Natural killer cell (primary cell): ENCODE data around the gene MRO. TPM values are rescaled to one million over a fixed set of nuclear protein-coding genes. Genes with fewer than 3 reads are reported as not detected.

Experiments used
- ATAC-seq, 3 donors: fragments of 150-1000 bp in 2 of 3; fragments of 200-7000 bp in 1 of 3; cut with Tn5 transposase; 1 replicate in 1 of 3; 2 replicates in 2 of 3; pipeline ENCODE4 v1.10.0; 2021; ENCODE audit warnings: mild to moderate bottlenecking in 2 of 3, moderate library complexity in 2 of 3
- DNase-seq, 2 donors: peaks; one replicate each; pipeline versions ENCODE4 v3.0.0 to v3.0.0-alpha.2; 2013 to 2021; ENCODE audit warnings: mixed read lengths in 1 of 2
- H3K27ac ChIP-seq: one replicate; pipeline ENCODE4 v1.5.1; 2013; ENCODE audit warnings: mild to moderate bottlenecking, low read length
- H3K27me3 ChIP-seq: one replicate; pipeline ENCODE4 v1.6.1; 2013; ENCODE audit warnings: low read length; ENCODE audit not compliant: control insufficient read depth, insufficient read depth
- H3K36me3 ChIP-seq: one replicate; pipeline ENCODE4 v1.6.1; 2013; ENCODE audit warnings: low read length; ENCODE audit not compliant: control insufficient read depth, insufficient read depth
- H3K4me1 ChIP-seq: one replicate; pipeline ENCODE4 v1.6.1; 2013; ENCODE audit warnings: low read length; ENCODE audit not compliant: control insufficient read depth, insufficient read depth
- H3K4me3 ChIP-seq: one replicate; pipeline ENCODE4 v1.5.1; 2013; ENCODE audit warnings: low read length
- H3K9me3 ChIP-seq: one replicate; pipeline ENCODE4 v1.6.1; 2013; ENCODE audit warnings: low read length; ENCODE audit not compliant: control insufficient read depth, insufficient read depth
- H3K27ac Mint-ChIP-seq, 2 donors: one replicate each; pipeline ENCODE4 v1.8.0; 2022; ENCODE audit warnings: mild to moderate bottlenecking in 2 of 2, mixed read lengths in 2 of 2, moderate library complexity in 1 of 2
- H3K27me3 Mint-ChIP-seq, 2 donors: one replicate each; pipeline ENCODE4 v1.8.0; 2022; ENCODE audit warnings: low read depth in 2 of 2, mixed read lengths in 2 of 2
- H3K36me3 Mint-ChIP-seq: one replicate; pipeline ENCODE4 v1.8.0; 2022; ENCODE audit warnings: mixed read lengths
- H3K4me1 Mint-ChIP-seq, 2 donors: one replicate each; pipeline ENCODE4 v1.8.0; 2022; ENCODE audit warnings: mixed read lengths in 2 of 2
- H3K4me3 Mint-ChIP-seq: one replicate; pipeline ENCODE4 v1.8.0; 2022; ENCODE audit warnings: mild to moderate bottlenecking, moderate library complexity, mixed read lengths
- H3K9me3 Mint-ChIP-seq, 2 donors: one replicate each; pipeline ENCODE4 v1.8.0; 2022; ENCODE audit warnings: mixed read lengths in 2 of 2
- CTCF ChIP-seq: fragments of 200-600 bp; IDR thresholded peaks from one replicate; pipeline ENCODE4 v1.8.0; 2022; ENCODE audit warnings: antibody characterized with exemption
- WGBS: methylation state at CpG from one replicate; pipeline ENCODE4 v1.1.7; 2013; ENCODE audit warnings: missing lambda C conversion rate; ENCODE audit not compliant: insufficient coverage; 5-methylcytosine and 5-hydroxymethylcytosine counted together
- intact Hi-C: fragments of 100-400 bp; cut with micrococcal nuclease; formaldehyde crosslinking; loops from one replicate; pipeline ENCODE4 v1.14.2; 2022
- total RNA-seq, 4 donors: library from RNA; stranded (reverse); fragments of 120-200 nt in 1 of 4; gene quantifications; one replicate each; pipeline versions ENCODE4 v1.2.3 to v1.2.4, GENCODE V29; 2013 to 2022

MRO gene
- total RNA-seq, 3 donors from 2014 or later (not counting 1 experiment from before 2014, with no cell fraction given): not detected

- intact Hi-C loops: no loop called here
- H3K9me3 Mint-ChIP-seq: no peaks in the 10 kb centered on the region
- WGBS: 50% methylated on average over 9 of the region's 9 CpGs
- H3K4me3 Mint-ChIP-seq: no peak overlapping the region
- Histone ChIP-seq H3K27ac (no peak overlapping the region), H3K4me3 (no peak overlapping the region), H3K27me3 (no peaks in the 10 kb centered on the region), H3K9me3 (no peaks in the 10 kb centered on the region), H3K4me1 (no peaks in the 10 kb centered on the region), H3K36me3 (no peaks in the 10 kb centered on the region)
- H3K4me1 Mint-ChIP-seq: no peaks in the 10 kb centered on the region
- no peak overlapping the region for H3K27ac Mint-ChIP-seq
- ATAC-seq (no peak), DNase-seq (no peak)
- H3K36me3 Mint-ChIP-seq: no peaks in the 10 kb centered on the region
- H3K27me3 Mint-ChIP-seq: peaks cover 4 to 21% of the 10 kb centered on the region in 2 donors
- TF ChIP-seq CTCF: no peak
Measured at GRCh38 chr18:50748243-50749229, 71.3 kb downstream of the MRO start.

DNA sequence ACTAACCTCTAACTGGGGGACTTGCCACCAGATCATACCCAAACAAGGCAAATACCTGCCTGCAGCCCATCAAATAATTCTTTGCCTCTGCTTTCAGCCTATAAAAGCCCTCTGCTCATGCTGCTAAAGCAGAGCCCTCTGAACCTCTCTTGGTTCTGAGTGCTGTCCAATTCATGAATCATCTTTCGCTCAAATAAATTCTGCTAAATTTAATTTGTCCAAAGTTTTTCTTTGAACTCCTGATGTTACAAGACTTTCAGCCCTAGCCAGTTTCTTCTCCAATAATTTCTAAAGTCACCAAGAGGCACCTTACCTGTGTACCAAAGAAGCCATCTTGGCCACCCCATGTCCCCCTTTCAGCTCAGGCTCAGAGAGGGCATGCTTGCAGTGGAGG, 72.0 kb downstream of the MRO start:
- Histone ChIP-seq H3K4me3 (no peak overlapping the region), H3K4me1 (no peaks in the 10 kb centered on the region), H3K9me3 (no peaks in the 10 kb centered on the region), H3K27ac (no peak overlapping the region), H3K36me3 (no peaks in the 10 kb centered on the region), H3K27me3 (no peaks in the 10 kb centered on the region)
- peaks cover 4 to 21% of the 10 kb centered on the region in 2 donors for H3K27me3 Mint-ChIP-seq
- TF ChIP-seq CTCF: no peak
- H3K4me1 Mint-ChIP-seq: no peaks in the 10 kb centered on the region
- no peak overlapping the region for H3K27ac Mint-ChIP-seq
- WGBS: 50% methylated on average over 1 of the region's 1 CpG
- ATAC-seq (no peak), DNase-seq (no peak)
- H3K36me3 Mint-ChIP-seq: no peaks in the 10 kb centered on the region
- intact Hi-C loops: no loop called here
- H3K9me3 Mint-ChIP-seq: no peaks in the 10 kb centered on the region
- H3K4me3 Mint-ChIP-seq: no peak overlapping the region

DNA sequence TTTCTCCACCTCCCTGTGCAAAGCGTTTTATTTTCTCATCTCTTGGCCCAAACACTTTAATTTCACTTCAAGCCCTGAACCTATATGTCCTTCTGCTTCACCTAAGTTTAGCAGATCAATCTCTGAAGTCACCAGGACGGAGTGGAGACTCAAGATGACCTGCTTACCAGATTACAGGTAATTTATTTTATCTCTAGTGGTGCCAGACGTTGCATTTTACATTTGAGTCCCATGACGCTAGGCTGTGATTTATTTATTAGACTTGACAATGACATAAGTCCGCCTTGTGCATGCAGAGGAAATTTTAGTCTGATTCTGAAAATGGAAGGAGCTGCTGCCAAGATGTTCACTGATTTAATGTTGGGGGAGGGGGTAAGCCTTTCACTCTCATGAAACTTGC, 73.9 kb downstream of the MRO start:
- Mint-ChIP-seq H3K4me3 (no peak overlapping the region), H3K9me3 (no peaks in the 10 kb centered on the region), H3K36me3 (no peaks in the 10 kb centered on the region), H3K4me1 (no peaks in the 10 kb centered on the region), H3K27me3 (peaks cover 2 to 10% of the 10 kb centered on the region in 2 donors), H3K27ac (no peak overlapping the region)
- H3K27ac ChIP-seq: no peak overlapping the region
- no peaks in the 10 kb centered on the region for H3K27me3 ChIP-seq
- no peaks in the 10 kb centered on the region for H3K4me1 ChIP-seq
- ATAC-seq: no peak
- TF ChIP-seq CTCF: no peak
- H3K36me3 ChIP-seq: no peaks in the 10 kb centered on the region
- H3K9me3 ChIP-seq: no peaks in the 10 kb centered on the region
- intact Hi-C loops: no loop called here
- no peak for DNase-seq
- WGBS: 83% methylated on average over 5 of the region's 5 CpGs
- no peak overlapping the region for H3K4me3 ChIP-seq

Other genes starting within 250 kb of the MRO start
- 10 to 100 TPM; 42.4 to 61.3 (median 43.5) TPM for gene ME2, start 59.1 kb upstream of the MRO start, total RNA-seq
- gene ELAC1, start 148.0 kb upstream of the MRO start, total RNA-seq: 10 to 100 TPM in 1 of 3 donors, 1 to 10 TPM in 2; 7.9 to 10.0 (median 8.9) TPM
- 10 to 100 TPM; 63.4 to 92.7 (median 73.8) TPM for gene SMAD4, start 210.2 kb upstream of the MRO start, total RNA-seq